Measurements from ENCODE around the gene PRORP. TPM values are rescaled to one million over a fixed set of nuclear protein-coding genes. Genes with fewer than 3 reads are reported as not detected.

PRORP gene
- total and polyA plus RNA-seq, 2 of the 8 experiments (the other 6 are each of a cell fraction or from before 2014, with no cell fraction given) = 30.0 to 44.8 TPM

DNA sequence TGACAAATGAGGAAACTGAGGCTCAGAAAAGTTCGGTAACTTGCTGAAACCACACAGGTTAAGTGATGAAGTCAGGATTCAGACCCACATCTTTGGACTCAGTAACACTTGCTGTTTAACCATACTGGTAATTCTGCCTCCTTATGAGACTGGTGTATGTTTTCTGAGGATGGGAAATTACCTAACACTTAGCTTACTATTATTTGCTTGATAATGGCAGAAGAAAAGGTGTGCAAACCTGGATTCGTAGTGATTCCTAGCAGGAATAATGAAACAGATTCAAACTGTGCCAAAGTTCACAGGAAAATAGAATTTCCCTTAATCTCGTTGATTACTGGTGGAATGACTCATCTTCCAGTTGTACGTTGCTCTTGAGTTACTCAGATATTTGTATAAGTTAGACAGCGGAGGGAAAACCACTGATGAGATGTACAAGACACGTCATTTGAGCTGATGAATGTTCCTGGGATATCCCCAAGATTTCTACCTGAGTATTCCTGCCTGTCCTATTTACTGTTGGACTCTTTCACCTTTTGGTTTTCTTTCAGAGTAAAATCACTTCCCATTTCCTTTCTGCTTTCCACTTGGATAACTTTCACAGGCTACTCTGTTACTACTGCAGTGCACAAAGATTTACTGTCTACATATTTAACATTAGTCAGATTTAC, 37.5 kb downstream of the PRORP start:
- H3K14ac ChIP-seq (ENCODE audit: insufficient read length) = no peak overlapping the region
- CTCF ChIA-PET (ENCODE audit: partially characterized antibody) = interaction anchor here (1.3 kb wide), 1 partner anchor 253 kb away, joined by 5 read pairs; no protein-coding TSS in a partner anchor
- WGBS, 2 experiments (ENCODE audit: extremely low coverage in 1 of 2, insufficient coverage in 1 of 2, insufficient read length in 1 of 2, insufficient replicate concordance in 2 of 2, low coverage in 1 of 2, low lambda C conversion rate in 2 of 2, missing lambda C conversion rate in 1 of 2) = 90% methylated on average over 6 of the region's 6 CpGs; no CpG with 5 or more reads in 1 of the 2 experiments
- H3K79me1 ChIP-seq (ENCODE audit: low read depth, low read length) = no peaks in the 10 kb centered on the region; the same call in 1 of the 2 replicates
- H3K56ac ChIP-seq (replicated peaks; ENCODE audit: insufficient read length, low read depth, low read length) = no peak overlapping the region
- no peak for DNase-seq (ENCODE audit: low read depth in 1 of 2, low spot score in 2 of 2)
- H2BK20ac ChIP-seq (ENCODE audit: low read length) = no peak overlapping the region
- H2AK5ac ChIP-seq (ENCODE audit: low read depth, low read length) = no peak overlapping the region
- H2AFZ ChIP-seq (ENCODE audit: low read length) = no peak overlapping the region
- no peak overlapping the region for H3K4me3 ChIP-seq (ENCODE audit: extremely low read depth in 1 of 4, insufficient read depth in 2 of 4, low read depth in 3 of 4, low read length in 4 of 4)
- no peak for FAIRE-seq
- no peak overlapping the region for H3K23ac ChIP-seq (ENCODE audit: insufficient read length)
- H3K27ac ChIP-seq (ENCODE audit: low read depth, low read length) = no peak overlapping the region
- no peak overlapping the region for H2BK5ac ChIP-seq (ENCODE audit: low read depth, low read length)
- TF ChIP-seq CHD1 (IDR thresholded peaks at IDR 0.05; ENCODE audit: low read depth, low read length) (no peak), SIX5 (IDR thresholded peaks at IDR 0.05; ENCODE audit: low read depth, low read length) (no peak), ZNF274 (IDR thresholded peaks at IDR 0.05; ENCODE audit: borderline replicate concordance, extremely low read depth, low read length) (no peak), POLR2AphosphoS5 (IDR thresholded peaks at IDR 0.05; ENCODE audit: low read depth, low read length) (no peak), SP1 (IDR thresholded peaks at IDR 0.05; ENCODE audit: low read depth, low read length) (no peak), TAF1 (IDR thresholded peaks at IDR 0.05; ENCODE audit: low read depth, low read length) (no peak), JUN (IDR thresholded peaks at IDR 0.05; ENCODE audit: low read depth, low read length) (no peak), SUZ12 (IDR thresholded peaks at IDR 0.05; ENCODE audit: low read length) (no peak)
- TF ChIP-seq, protein P1, sequence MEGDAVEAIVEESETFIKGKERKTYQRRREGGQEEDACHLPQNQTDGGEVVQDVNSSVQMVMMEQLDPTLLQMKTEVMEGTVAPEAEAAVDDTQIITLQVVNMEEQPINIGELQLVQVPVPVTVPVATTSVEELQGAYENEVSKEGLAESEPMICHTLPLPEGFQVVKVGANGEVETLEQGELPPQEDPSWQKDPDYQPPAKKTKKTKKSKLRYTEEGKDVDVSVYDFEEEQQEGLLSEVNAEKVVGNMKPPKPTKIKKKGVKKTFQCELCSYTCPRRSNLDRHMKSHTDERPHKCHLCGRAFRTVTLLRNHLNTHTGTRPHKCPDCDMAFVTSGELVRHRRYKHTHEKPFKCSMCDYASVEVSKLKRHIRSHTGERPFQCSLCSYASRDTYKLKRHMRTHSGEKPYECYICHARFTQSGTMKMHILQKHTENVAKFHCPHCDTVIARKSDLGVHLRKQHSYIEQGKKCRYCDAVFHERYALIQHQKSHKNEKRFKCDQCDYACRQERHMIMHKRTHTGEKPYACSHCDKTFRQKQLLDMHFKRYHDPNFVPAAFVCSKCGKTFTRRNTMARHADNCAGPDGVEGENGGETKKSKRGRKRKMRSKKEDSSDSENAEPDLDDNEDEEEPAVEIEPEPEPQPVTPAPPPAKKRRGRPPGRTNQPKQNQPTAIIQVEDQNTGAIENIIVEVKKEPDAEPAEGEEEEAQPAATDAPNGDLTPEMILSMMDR (IDR thresholded peaks at IDR 0.05; ENCODE audit: control extremely low read depth in 1 of 3, insufficient read depth in 1 of 3, low read depth in 1 of 3, low read length in 3 of 3) = no peak
- POLR2A ChIA-PET (ENCODE audit: partially characterized antibody) = no interaction called here
- no peak overlapping the region for H4K5ac ChIP-seq (ENCODE audit: insufficient read length, low read depth, low read length)
- H3K36me3 ChIP-seq (ENCODE audit: control insufficient read depth in 2 of 4, insufficient read depth in 4 of 4, low read length in 3 of 4) = peaks cover 0 to 5% (median 0%) of the 10 kb centered on the region in 4 experiments; a peak in 1 of 8 replicates
- no peak overlapping the region for H2BK12ac ChIP-seq (ENCODE audit: low read depth, low read length)
- no peak overlapping the region for H3K4ac ChIP-seq (replicated peaks; ENCODE audit: insufficient read length, low read depth, low read length)
- H3K4me2 ChIP-seq (ENCODE audit: insufficient read depth in 1 of 2, low read depth in 2 of 2, low read length in 2 of 2) = no peak overlapping the region
- H2BK120ac ChIP-seq (replicated peaks; ENCODE audit: low read depth, low read length) = no peak overlapping the region
- H3K18ac ChIP-seq (ENCODE audit: extremely low read depth, low read length) = no peak overlapping the region
- H3K9ac ChIP-seq (replicated peaks in 1 of 4; ENCODE audit: extremely low read depth in 1 of 4, low read depth in 3 of 4, low read length in 3 of 4) = no peak overlapping the region
- H3K9me3 ChIP-seq (ENCODE audit: insufficient read depth in 2 of 2, low read depth in 1 of 2, low read length in 1 of 2) = no peaks in the 10 kb centered on the region
- no peak overlapping the region for H4K91ac ChIP-seq (replicated peaks; ENCODE audit: insufficient read length, low read length)
- H3K4me1 ChIP-seq (replicated peaks in 1 of 4; ENCODE audit: control insufficient read depth in 3 of 4, insufficient read depth in 4 of 4, low read length in 3 of 4) = peaks cover 0 to 4% (median 0%) of the 10 kb centered on the region in 4 experiments; a peak in 3 of 7 replicates
- H4K20me1 ChIP-seq (replicated peaks in 1 of 2; ENCODE audit: control insufficient read depth in 1 of 2, insufficient read depth in 2 of 2, low read length in 2 of 2) = no peaks in the 10 kb centered on the region
- H4K8ac ChIP-seq (ENCODE audit: extremely low read depth, insufficient read depth, low read length) = no peak overlapping the region
- H3K79me2 ChIP-seq (ENCODE audit: control insufficient read depth in 1 of 2, insufficient read depth in 2 of 2, low read length in 2 of 2) = no peaks in the 10 kb centered on the region
- no peaks in the 10 kb centered on the region for H3K23me2 ChIP-seq (ENCODE audit: low read depth, low read length)
- H2BK15ac ChIP-seq (ENCODE audit: low read length) = no peak overlapping the region
- no peaks in the 10 kb centered on the region for H3K27me3 ChIP-seq (replicated peaks in 1 of 4; ENCODE audit: control insufficient read depth in 3 of 4, extremely low read depth in 1 of 4, insufficient read depth in 3 of 4, low read length in 3 of 4)

Measured in H1 (cell line).